B cell (primary cell): ENCODE data around the gene SEC14L1.

Source experiments
- EZH2 ChIP-seq: IDR thresholded peaks from 2 replicates; pipeline ENCODE4 v1.6.1; 2012; ENCODE audit warnings: borderline replicate concordance, low read depth, mild to moderate bottlenecking, moderate library complexity, low read length; ENCODE audit not compliant: insufficient read depth, poor library complexity, severe bottlenecking
- TF ChIP-seq, protein P1 (sequence below): fragments of 200-600 bp; IDR thresholded peaks from one replicate; pipeline ENCODE4 v1.8.0; 2022; ENCODE audit warnings: antibody characterized with exemption, mild to moderate bottlenecking

DNA sequence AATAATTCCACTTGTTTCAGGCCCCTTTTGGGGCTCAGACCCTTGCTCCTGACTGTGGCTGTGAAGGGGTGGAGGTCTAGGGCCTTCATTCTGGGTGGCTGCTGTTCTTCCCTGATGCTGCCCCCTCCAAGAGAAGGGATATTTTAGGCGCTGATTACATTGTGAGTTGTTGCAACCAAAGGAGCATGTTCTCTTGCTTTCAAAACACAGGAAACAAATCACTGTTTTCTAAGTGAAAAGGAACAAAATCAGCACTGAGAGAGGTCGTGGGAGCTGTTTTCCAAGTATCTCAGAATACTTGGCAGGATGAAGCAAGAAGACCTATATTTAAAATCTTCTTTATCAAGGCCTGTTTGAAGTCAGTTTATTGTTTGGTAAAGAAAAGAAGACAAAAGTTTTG, 25.3 kb upstream of the SEC14L1 start:
- no peak for TF ChIP-seq EZH2
- TF ChIP-seq, protein P1, sequence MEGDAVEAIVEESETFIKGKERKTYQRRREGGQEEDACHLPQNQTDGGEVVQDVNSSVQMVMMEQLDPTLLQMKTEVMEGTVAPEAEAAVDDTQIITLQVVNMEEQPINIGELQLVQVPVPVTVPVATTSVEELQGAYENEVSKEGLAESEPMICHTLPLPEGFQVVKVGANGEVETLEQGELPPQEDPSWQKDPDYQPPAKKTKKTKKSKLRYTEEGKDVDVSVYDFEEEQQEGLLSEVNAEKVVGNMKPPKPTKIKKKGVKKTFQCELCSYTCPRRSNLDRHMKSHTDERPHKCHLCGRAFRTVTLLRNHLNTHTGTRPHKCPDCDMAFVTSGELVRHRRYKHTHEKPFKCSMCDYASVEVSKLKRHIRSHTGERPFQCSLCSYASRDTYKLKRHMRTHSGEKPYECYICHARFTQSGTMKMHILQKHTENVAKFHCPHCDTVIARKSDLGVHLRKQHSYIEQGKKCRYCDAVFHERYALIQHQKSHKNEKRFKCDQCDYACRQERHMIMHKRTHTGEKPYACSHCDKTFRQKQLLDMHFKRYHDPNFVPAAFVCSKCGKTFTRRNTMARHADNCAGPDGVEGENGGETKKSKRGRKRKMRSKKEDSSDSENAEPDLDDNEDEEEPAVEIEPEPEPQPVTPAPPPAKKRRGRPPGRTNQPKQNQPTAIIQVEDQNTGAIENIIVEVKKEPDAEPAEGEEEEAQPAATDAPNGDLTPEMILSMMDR, result no peak
